HL-60 (cell line): ENCODE measurements around the gene CYP3A7.

ENCODE experiments used
- CTCF ChIP-seq: IDR thresholded peaks from one replicate; pipeline ENCODE4 v1.5.1; 2011; ENCODE audit warnings: low read length, control low read depth, inconsistent platforms; ENCODE audit not compliant: insufficient read depth
- POLR2AphosphoS5 ChIP-seq: IDR thresholded peaks from 2 replicates; pipeline ENCODE4 v1.6.1; 2012; ENCODE audit warnings: low read depth

- no peak for TF ChIP-seq CTCF
- no peak for TF ChIP-seq POLR2AphosphoS5
These were observed 27.8 kb upstream of the CYP3A7 start for GRCh38 chr7:99762680-99763327.
